ENCODE measurements around the gene NEBL.

Gene NEBL

DNA sequence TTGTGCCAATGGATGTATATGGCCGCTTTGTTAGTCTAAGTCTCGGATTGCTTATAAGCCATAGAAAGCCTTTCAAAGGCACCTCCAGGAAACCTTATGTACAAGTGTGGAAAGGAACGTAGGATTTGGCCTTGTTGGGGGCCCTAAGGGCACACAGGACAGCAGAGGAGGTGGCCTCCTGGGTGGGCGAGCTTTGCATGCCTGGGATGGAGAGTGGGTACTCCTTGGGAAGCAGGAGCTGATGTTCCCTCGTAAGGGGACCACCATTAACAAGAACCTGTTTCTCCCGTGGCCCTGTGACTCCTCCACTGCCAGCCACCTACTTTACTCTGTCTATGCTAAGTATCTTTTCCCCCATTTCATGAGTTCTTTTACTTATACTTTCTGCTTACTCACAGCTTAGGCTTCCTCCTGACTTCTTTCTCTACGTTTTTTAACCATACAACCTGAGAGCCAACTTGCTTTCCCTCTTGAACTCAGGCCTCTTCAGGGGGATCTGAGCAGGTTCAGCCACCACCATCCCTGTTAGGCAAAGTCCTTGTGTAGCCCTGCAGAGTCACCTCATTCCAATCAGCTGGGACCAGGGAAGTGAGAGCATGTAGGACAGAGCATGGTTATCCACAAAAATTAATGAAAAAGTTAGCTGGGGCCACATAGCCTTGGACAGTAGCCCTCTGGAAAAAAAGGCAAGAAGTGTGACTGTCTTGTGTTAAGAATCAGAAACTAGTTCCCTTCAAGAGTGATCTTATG, 118.9 kb downstream of the NEBL start:
- DNase-seq (ENCODE audit: low read depth): no peak

DNA sequence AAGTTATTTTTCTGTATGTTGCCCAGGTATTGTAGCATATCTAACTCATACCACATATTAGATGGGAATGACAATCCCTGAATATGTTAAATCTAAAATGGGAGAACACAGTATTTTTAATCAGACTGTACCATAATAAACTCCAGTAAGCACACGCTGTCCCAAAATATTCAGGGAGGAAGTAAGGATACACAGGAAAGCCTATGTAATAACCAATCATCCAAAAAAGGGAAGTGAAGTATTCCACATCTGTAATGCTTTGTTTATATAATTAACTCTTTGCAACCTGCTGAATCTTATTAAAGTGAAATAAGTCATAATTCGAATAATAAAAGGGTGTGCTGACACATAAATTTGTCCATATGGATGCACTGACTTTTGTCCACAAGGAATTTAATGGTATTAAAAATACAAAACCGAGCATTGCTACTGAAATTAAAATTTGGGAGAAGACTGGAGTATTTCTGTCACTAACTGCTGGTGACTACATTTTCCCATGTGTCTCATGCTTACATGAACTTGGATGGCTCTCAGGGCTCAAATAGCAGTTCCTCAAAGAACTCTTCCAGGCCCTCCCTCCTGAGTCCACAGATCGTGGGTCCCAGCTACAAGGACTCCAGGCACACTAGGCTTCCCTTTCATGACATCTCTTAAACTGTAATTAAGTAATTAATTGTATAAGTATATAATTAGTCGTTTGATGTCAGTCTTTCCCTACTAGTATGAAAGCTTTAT, 120.6 kb downstream of the NEBL start:
- no peak for DNase-seq (ENCODE audit: low read depth)

DNA sequence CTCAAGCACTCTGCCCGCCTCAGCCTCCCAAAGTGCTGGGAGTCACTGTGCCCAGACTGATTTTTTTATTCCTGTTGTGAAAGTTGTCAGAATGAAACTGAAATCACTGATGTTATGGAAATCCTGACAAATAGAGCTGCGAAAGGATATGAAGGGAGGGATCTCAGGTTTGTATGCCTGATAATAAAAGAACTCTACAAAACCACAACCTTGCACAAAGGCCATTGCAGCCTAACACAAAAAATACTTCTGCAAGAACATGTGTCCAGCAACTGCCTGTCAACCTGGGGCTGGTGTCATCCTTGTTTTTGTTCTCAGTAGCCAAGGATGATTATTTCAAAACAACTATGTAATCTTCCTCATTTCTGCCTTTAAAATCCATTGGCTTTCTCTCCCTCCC, 126.1 kb downstream of the NEBL start:
- no peak for DNase-seq (ENCODE audit: low read depth)

DNA sequence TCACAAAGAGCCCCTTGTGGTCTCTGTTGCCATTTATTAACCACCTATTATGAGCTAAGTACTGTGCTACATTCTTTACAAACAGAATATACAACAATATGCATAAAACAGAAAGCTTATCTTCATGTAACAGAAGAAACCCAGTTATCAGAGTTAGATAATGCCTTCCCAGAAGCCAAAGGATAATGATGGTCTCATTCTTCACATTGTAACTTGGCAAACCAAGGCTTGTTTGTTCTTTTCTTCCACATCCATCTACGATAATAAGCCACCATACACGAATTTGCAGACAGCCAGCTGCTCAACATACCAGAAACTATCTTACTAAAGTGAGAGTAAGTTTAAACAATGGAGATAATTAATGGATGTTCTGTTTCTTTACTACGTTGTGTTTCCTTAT, 127.6 kb downstream of the NEBL start:
- no peak for DNase-seq (ENCODE audit: low read depth)

DNA sequence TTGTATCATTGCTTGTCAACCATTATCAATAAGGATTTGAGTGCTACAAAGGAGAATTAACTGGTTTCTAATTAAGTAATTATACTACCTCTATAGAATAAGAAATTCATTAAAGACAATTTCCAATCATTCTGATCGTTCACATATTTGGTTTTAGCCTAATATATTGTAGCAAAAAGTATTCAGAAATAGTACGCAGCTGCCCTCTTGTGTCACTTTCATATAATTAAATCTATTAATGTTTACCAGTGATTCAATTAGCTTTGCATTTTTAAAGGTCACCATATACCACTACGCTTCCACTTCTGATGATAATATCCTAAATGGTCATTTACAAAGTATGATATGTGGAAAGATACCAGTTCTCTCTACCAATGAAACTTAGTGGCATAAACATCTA, 128.3 kb downstream of the NEBL start:
- DNase-seq (ENCODE audit: low read depth): no peak

DNA sequence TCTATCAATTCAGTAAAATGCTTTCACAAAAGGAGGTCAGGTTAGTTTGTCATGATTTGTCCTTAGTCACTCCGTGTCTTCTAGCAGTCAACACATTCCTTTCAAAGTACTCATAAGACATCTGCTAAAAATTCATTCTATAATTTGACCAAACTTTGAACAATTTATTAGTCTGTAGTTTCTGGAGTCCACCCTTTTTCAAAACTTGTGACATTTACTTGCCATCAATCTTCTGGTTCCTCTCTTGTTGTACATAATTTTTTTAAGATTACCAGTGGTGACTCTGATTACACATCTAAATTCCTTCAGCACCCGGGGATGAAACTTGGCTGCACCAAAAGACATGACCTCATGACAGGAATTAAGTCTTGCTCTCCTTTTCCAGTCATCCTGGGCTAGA, 130.1 kb downstream of the NEBL start:
- DNase-seq (ENCODE audit: low read depth): no peak

DNA sequence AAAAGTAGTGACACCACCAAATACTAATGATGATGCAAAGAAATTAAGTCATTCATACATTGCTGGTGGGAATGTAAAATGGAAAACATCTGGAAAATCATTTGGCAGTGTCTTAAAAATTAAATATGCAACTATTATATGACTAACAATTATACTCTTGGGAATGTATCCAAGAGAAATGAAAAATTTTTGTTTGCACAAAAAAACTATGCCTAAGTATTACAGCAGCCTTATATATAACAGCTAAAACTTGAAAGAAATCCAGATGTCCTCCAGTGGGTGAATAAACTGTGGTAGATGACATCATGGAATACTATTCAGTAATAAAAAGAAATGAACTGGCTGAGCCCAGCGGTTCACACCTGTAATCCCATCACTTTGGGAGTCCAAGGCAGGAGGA, 132.0 kb downstream of the NEBL start:
- no peak for DNase-seq (ENCODE audit: low read depth)

DNA sequence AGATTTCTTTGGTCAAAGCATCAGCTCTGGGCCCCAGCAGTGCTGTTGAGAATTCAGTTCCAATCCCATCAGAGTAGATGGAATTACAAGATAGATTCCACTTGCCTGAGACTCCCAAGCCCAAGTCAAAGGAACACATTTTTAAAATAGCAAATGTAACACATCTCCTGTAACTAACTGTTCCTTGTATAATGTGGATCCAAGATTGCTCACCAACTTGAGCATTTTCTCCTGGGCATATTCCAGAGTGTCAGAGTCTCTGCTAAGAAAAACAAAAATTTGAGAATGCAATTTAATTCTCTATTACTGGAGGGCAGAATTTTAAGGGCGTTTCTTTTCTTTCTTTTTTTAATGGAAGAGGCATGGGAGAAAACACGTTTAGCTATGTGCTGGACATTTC, 136.7 kb downstream of the NEBL start:
- DNase-seq (ENCODE audit: low read depth): no peak

DNA sequence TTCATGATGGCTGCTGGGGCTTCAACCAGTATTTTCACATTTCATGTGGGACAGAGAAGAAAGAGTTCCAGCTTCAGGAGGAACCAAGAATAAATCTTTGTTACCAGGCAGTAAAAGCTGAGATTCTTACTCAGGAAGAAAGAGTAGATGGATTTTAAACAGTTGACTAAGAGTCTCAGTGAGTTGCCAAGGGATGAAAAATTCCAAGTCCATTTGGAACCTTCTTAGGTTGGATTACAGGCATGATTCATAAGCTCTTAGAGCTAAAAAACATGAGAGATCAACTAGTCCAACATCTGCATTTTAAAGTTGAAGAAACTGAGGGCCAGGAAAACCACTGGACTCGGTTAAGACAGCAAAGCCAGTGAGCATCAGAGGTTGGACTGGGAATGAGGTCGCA, 148.6 kb downstream of the NEBL start:
- no peak for DNase-seq (ENCODE audit: low read depth)

DNA sequence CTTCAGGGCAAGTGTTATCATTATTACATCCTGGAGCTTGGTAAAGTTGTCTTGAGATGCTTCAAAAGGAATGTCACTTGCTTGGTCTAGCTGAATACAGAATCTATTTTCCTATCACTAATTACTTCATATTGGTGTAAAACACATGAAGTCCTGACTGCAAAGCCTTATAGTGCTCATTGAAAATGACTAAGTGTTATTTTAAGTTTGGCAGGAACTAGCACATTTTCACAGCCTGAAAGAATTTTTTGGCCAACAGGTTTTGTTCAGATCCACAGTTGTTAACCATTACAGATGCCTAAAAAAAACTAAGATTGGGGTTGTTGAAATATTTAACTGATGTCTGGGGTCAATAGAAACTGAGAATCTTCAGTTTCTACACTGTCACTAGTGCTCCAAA, 149.3 kb downstream of the NEBL start:
- DNase-seq (ENCODE audit: low read depth): no peak

DNA sequence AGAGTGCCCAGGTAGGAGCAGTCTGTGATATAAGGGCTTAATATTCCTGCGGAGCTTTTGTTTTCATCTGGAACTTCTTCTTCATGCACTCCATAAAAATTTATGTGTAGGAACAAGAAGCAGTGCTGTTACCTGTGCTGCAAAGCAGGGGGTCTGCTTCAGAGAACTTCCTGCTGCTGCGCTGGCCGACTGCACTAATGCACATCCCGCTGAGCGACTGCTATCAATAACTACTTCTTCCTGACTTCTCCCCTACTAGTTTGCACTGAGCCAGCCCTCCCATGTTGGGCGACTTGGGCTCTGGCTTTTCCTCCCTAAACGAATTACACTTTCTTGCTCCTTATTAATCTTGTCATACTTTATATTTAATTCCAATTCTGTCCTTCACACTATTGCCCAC, 150.3 kb downstream of the NEBL start:
- DNase-seq (ENCODE audit: low read depth): no peak

DNA sequence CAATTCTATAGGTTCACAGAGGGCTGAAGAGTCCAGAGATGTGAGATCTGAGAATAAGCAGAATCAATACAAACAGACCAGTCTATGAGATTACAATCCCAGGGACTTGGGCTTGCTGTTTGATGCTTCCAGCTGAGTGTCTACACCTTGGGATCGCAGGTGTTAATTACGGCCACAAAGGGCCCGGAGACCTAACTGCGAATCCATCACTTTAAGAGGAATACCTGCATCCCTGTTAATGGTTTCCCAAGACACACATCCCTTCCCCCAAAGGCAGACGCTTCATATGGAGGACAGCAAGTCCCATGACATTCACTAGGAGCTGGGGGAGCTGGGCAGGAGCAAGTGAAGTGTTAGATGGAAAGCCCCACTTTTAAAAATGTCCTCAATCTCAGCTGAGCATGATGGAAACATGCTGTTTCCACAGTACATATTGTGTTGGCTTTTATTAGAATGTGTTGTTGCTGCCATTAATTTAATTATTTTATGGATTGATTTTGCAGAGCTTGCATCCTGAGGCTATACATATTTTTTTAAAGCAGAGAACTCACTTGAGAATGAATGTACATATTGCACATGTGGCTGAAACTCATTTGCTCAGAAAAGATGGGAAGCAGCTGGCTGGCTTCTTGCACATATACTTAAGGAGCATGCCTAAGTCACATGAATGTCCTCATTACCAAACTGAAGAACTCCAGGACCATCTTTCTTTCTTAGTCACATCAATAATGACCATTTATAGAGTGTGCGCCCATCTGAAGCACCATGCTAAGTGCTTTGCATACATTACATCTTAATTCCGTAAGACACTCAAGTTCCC, 151.3 kb downstream of the NEBL start:
- no peak for DNase-seq (ENCODE audit: low read depth)

DNA sequence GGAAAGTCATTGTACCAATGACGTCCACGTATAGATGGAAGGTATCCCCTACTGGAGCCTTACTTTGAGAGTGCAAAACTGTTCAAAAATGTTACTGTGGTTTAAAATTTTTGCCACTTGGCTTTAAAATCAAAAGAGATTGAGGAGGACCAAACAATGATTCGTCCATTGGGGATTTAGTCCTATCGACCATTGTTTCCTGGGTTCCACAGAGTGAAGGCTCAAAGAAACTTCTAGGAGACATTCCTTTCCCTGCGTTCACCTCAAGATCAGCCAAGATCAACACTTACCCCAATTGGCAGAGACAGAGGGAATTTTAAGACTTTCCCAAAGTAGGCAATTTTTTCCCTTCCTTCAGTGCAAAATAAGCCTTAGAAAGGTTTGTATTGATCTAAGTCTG, 152.3 kb downstream of the NEBL start:
- no peak for DNase-seq (ENCODE audit: low read depth)

DNA sequence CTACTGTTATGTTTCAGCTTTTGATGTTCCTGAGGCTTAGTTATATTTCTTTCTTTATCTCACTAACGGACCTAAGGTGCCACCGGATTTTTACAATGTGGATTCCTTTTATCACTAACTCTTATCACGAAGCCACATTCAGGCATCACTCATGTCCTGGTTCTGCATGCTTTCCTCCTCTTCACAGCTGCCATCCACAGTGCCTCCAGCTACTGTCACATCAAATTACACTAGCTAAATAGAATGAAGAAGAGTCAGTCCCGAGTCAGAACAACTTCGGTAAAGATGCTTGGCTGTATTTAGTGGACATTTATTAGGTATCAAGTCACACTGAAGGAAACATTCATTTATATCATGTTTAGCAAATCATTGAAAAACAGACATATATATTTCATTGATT, 153.2 kb downstream of the NEBL start:
- DNase-seq (ENCODE audit: low read depth): no peak

DNA sequence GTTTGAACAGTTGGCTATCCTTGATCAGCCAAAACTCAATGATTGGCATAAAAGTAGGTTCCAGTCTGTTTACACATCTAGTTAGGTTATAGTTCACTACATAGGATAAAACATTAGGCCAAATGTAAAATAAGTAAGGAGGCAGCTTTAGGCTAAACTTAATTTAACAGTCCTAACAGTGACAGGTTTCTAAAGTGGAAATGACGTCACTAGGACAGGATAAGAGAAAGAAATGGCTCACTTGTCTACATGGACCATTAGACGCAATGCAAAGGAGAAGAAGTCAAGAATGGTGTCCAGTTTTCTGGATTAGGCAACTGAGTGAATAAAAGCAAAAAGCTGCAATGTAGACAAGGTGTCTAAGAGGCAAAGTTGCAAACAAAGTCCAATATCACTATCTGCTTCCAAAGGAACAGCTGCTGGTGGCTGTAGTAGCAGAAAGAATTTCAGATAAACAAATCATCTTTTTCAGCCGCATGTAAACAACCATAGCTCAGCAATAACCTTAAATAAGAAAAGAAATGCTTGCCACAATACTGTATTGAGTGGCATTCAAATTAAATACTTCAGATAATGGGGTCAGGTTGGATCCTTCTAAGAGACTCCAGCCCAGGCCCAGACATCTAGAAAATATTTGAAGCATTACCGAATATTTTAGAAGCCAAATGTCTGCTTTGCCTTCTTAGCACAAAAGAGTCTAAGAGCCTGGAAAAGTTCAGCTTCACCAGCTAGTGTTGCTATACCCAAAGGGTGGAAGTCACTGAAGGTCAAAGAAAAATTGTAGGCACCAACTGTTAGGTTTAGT, 154.2 kb downstream of the NEBL start:
- no peak for DNase-seq (ENCODE audit: low read depth)

DNA sequence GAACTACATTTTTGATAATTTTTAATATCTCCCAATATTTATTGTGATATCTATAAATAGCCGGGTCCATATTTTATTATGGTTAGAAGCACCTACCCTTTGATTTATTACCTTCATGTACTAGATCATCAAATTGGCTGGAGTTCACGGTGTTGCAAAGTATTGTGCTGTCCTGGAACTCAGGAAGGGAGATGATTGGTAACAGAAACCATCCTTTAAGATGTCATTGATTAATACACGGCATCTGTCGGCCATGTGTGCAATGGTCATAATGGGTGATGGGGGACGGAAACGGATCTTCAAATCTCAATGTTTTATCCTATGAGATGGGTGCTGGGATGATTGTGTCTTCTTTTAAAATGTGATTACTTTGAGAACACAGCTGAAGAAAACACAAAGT, 157.0 kb downstream of the NEBL start:
- no peak for DNase-seq (ENCODE audit: low read depth)

DNA sequence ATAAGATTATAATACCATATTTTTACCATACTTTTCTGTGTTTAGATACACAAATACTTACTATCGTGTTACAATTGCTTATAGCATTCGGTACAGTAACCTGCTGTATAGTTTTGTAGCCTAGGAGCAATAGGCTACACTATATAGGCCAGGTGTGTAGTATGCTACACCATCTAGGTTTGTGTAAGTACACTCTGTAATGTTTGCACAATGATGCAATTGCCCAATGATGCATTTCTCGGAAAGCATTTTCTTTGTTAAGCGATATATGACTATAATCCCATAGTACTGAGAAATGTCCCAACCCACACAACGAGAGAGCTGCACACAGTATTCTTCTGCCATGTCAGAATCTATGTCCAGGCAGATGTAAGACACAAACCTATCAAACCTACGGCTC, 160.0 kb downstream of the NEBL start:
- no peak for DNase-seq (ENCODE audit: low read depth)

Data from T-helper 22 cell (primary cell).